H1 (cell line): ENCODE measurements around the gene KCNE3. TPM values are rescaled to one million over a fixed set of nuclear protein-coding genes. Genes with fewer than 3 reads are reported as not detected.

Experiments used
- ATF2 ChIP-seq: IDR thresholded peaks from 2 replicates; pipeline ENCODE4 v1.6.1; 2012; ENCODE audit warnings: low read length, inconsistent platforms
- CHD1 ChIP-seq: IDR thresholded peaks from 2 replicates; pipeline ENCODE4 v1.6.1; 2012; ENCODE audit warnings: low read depth, low read length, improper control_type of control experiment
- CHD7 ChIP-seq: fragments of 300-600 bp; sonication (generic); IDR thresholded peaks from 2 replicates; pipeline ENCODE4 v1.7.1; 2012; ENCODE audit warnings: low read length, moderate library complexity, mild to moderate bottlenecking, inconsistent platforms; ENCODE audit not compliant: insufficient replicate concordance
- FOSL1 ChIP-seq: IDR thresholded peaks from 2 replicates; pipeline ENCODE4 v1.6.1; 2011; ENCODE audit warnings: mild to moderate bottlenecking, low read depth, low read length, moderate library complexity; ENCODE audit not compliant: insufficient read depth
- POLR2A ChIP-seq, 2 experiments: IDR thresholded peaks; 1 replicate in 1 of 2; 2 replicates in 1 of 2; pipeline ENCODE4 v1.6.1; 2011; ENCODE audit warnings: low read depth in 2 of 2, low read length in 2 of 2, mild to moderate bottlenecking in 2 of 2; ENCODE audit errors: control extremely low read depth in 1 of 2
- RBBP5 ChIP-seq: IDR thresholded peaks from 2 replicates; pipeline ENCODE4 v1.7.1; 2012; ENCODE audit warnings: low read depth, mild to moderate bottlenecking, inconsistent platforms, low read length, moderate library complexity, borderline replicate concordance
- RNF2 ChIP-seq: fragments of 200-900, 300-1000 bp; sonication (generic); IDR thresholded peaks from 2 replicates; pipeline ENCODE4 v1.7.1; 2016; ENCODE audit warnings: borderline replicate concordance, low read depth, mild to moderate bottlenecking, antibody characterized with exemption, low read length; ENCODE audit not compliant: poor library complexity, severe bottlenecking; ENCODE audit errors: missing control alignments
- polyA plus RNA-seq, 7 experiments: library from polyadenylated mRNA; depleted of rRNA in 3 of 7; stranded (reverse) in 5 of 7; unstranded in 2 of 7; fragments of >200 nt in 5 of 7; fragments of 200-250 nt in 2 of 7; gene quantifications; 1 replicate in 5 of 7; 2 replicates in 1 of 7; 4 replicates in 1 of 7; pipeline versions ENCODE4 v1.2.1 to v1.2.3, GENCODE V29; 2011 to 2013; ENCODE audit warnings: missing spikeins in 2 of 7, mixed read lengths in 2 of 7
- total RNA-seq: library from RNA; stranded (reverse); fragmentation: NEBNext Ultra II Directional; extraction: Animal tissue kit (Norgen Biotek cat#: 25700); gene quantifications from 2 replicates; pipeline ENCODE4 v1.2.1, GENCODE V29; 2021

The KCNE3 gene
- total and polyA plus RNA-seq, 2 of the 8 experiments (the other 6 are each of a cell fraction or from before 2014, with no cell fraction given): 1.9 to 3.5 TPM

GRCh38 chr11:74460481-74461154 is 6.7 kb downstream of the KCNE3 start (continued):
- TF ChIP-seq CHD7 (no peak), RNF2 (no peak), RBBP5 (no peak), CHD1 (no peak), FOSL1 (no peak), POLR2A (IDR thresholded peaks at IDR 0.05; ENCODE audit: control extremely low read depth in 1 of 2, low read depth in 2 of 2, low read length in 2 of 2) (no peak), ATF2 (no peak)
